22Rv1 (cell line): Measurements from ENCODE around the gene ACSM2A.
"Not testable (repeated sequence)": the region's sequence is repeated elsewhere in the genome, so short reads cannot be mapped to it uniquely, and the experiment has no call there.

Experiments
- CTCF ChIP-seq: fragments of 450-650 bp; IDR thresholded peaks from 2 replicates; pipeline ENCODE4 v1.5.1; 2017; ENCODE audit warnings: mild to moderate bottlenecking
- ZFX ChIP-seq: fragments of 450-650 bp; IDR thresholded peaks from 2 replicates; pipeline ENCODE4 v1.6.1; 2017; ENCODE audit warnings: antibody characterized with exemption, borderline replicate concordance

GRCh38 chr16:20536669-20537068 is 85.3 kb downstream of the ACSM2A start:
- TF ChIP-seq CTCF, ZFX: not testable (repeated sequence)
